Liver (tissue), 9 donors: ENCODE measurements around the gene NEFH. TPM values are rescaled to one million over a fixed set of nuclear protein-coding genes. Genes with fewer than 3 reads are reported as not detected.

ENCODE experiments used
- DNase-seq: peaks from one replicate; pipeline ENCODE4 v3.0.0-alpha.2; 2017; ENCODE audit warnings: low spot score
- H3K27ac ChIP-seq, 2 donors: one replicate each; pipeline ENCODE4 v1.7.0; 2013; ENCODE audit warnings: inconsistent platforms in 2 of 2, low read length in 2 of 2, control low read depth in 1 of 2, low read depth in 1 of 2, mild to moderate bottlenecking in 1 of 2
- H3K27me3 ChIP-seq, 4 donors: one replicate each; pipeline versions ENCODE4 v1.6.1 to v1.7.0; 2013; ENCODE audit warnings: low read length in 3 of 4, inconsistent platforms in 1 of 4, mild to moderate bottlenecking in 1 of 4, moderate library complexity in 1 of 4; ENCODE audit not compliant: control insufficient read depth in 4 of 4, insufficient read depth in 4 of 4
- H3K36me3 ChIP-seq, 4 donors: one replicate each; pipeline versions ENCODE4 v1.6.1 to v1.7.0; 2013; ENCODE audit warnings: low read length in 3 of 4, mild to moderate bottlenecking in 3 of 4, low read depth in 1 of 4, moderate library complexity in 1 of 4; ENCODE audit not compliant: control insufficient read depth in 4 of 4, insufficient read depth in 3 of 4
- H3K4me1 ChIP-seq, 4 donors: one replicate each; pipeline versions ENCODE4 v1.6.1 to v1.7.0; 2013; ENCODE audit warnings: low read length in 3 of 4, mild to moderate bottlenecking in 3 of 4, moderate library complexity in 1 of 4; ENCODE audit not compliant: control insufficient read depth in 4 of 4, insufficient read depth in 4 of 4
- H3K4me3 ChIP-seq, 3 donors: one replicate each; pipeline versions ENCODE4 v1.6.1 to v1.7.0; 2013; ENCODE audit warnings: low read length in 3 of 3, control low read depth in 1 of 3, low read depth in 1 of 3, mild to moderate bottlenecking in 1 of 3
- H3K9ac ChIP-seq, 2 donors: one replicate each; pipeline ENCODE4 v1.7.0; 2013; ENCODE audit warnings: low read length in 2 of 2, mild to moderate bottlenecking in 2 of 2, moderate library complexity in 2 of 2, control low read depth in 1 of 2, low read depth in 1 of 2
- H3K9me3 ChIP-seq, 4 donors: one replicate each; pipeline versions ENCODE4 v1.6.1 to v1.7.0; 2013; ENCODE audit warnings: low read length in 3 of 4; ENCODE audit not compliant: control insufficient read depth in 4 of 4
- EGR1 ChIP-seq, 2 donors: IDR thresholded peaks; 2 replicates each; pipeline ENCODE4 v1.6.1; 2016 to 2018; ENCODE audit warnings: antibody characterized with exemption in 2 of 2, low read depth in 2 of 2
- FOXA1 ChIP-seq: IDR thresholded peaks from 2 replicates; pipeline ENCODE4 v1.6.1; 2016; ENCODE audit warnings: antibody characterized with exemption
- FOXA2 ChIP-seq: IDR thresholded peaks from 2 replicates; pipeline ENCODE4 v1.6.1; 2016; ENCODE audit warnings: antibody characterized with exemption
- GABPA ChIP-seq, 2 donors: IDR thresholded peaks in 1 of 2; conservative IDR thresholded peaks in 1 of 2; 2 replicates each; pipeline ENCODE4 v1.6.1; 2016; ENCODE audit warnings: antibody characterized with exemption in 2 of 2, mild to moderate bottlenecking in 1 of 2, moderate library complexity in 1 of 2
- HNF4A ChIP-seq, 2 donors: conservative IDR thresholded peaks; 2 replicates each; pipeline ENCODE4 v1.6.1; 2016; ENCODE audit warnings: antibody characterized with exemption in 2 of 2, mild to moderate bottlenecking in 2 of 2
- JUND ChIP-seq, 2 donors: IDR thresholded peaks; 2 replicates each; pipeline ENCODE4 v1.6.1; 2016; ENCODE audit warnings: antibody characterized with exemption in 2 of 2
- NR2F2 ChIP-seq: IDR thresholded peaks from 2 replicates; pipeline ENCODE4 v1.6.1; 2016; ENCODE audit warnings: antibody characterized with exemption
- RAD21 ChIP-seq, 2 donors: IDR thresholded peaks; 2 replicates each; pipeline ENCODE4 v1.6.1; 2016; ENCODE audit warnings: antibody characterized with exemption in 2 of 2, mild to moderate bottlenecking in 2 of 2
- REST ChIP-seq: IDR thresholded peaks from 2 replicates; pipeline ENCODE4 v1.6.1; 2016; ENCODE audit warnings: antibody characterized with exemption, mild to moderate bottlenecking
- SP1 ChIP-seq: IDR thresholded peaks from 2 replicates; pipeline ENCODE4 v1.6.1; 2018; ENCODE audit warnings: antibody characterized with exemption, mild to moderate bottlenecking
- TAF1 ChIP-seq: conservative IDR thresholded peaks from 2 replicates; pipeline ENCODE4 v1.6.1; 2016; ENCODE audit warnings: antibody characterized with exemption, mild to moderate bottlenecking
- YY1 ChIP-seq: IDR thresholded peaks from 2 replicates; pipeline ENCODE4 v1.6.1; 2016; ENCODE audit warnings: antibody characterized with exemption, mild to moderate bottlenecking
- ZBTB33 ChIP-seq: IDR thresholded peaks from 2 replicates; pipeline ENCODE4 v1.6.1; 2016; ENCODE audit warnings: antibody characterized with exemption
- WGBS: extraction: QIAGEN DNeasy Blood & Tissue Kit; methylation state at CpG from one replicate; pipeline ENCODE4 v1.1.7; 2013; 5-methylcytosine and 5-hydroxymethylcytosine counted together
- polyA plus RNA-seq, 2 donors: library from polyadenylated mRNA; stranded (reverse) in 1 of 2; unstranded in 1 of 2; fragments of 200-250 nt in 1 of 2; fragments of >200 nt in 1 of 2; fragmentation: Nextera tagmentation in 1 of 2; extraction: Ambion mirVana in 1 of 2; gene quantifications; one replicate each; pipeline versions ENCODE4 v1.2.1 to v1.2.3, GENCODE V29; 2013 to 2015
- total RNA-seq, 2 donors: library from RNA; depleted of rRNA; stranded (reverse); fragments of >200 nt; gene quantifications; one replicate each; pipeline ENCODE4 v1.2.3, GENCODE V29; 2014
- TF ChIP-seq, protein P1 (sequence below): IDR thresholded peaks from 2 replicates; pipeline ENCODE4 v1.6.1; 2016; ENCODE audit warnings: antibody characterized with exemption
- TF ChIP-seq, protein P2 (sequence below): fragments of 150-350 bp; IDR thresholded peaks from 2 replicates; pipeline ENCODE4 v1.5.1; 2017; ENCODE audit warnings: improper control_type of control experiment, low read depth, low read length; ENCODE audit not compliant: missing input control
- TF ChIP-seq, protein P3 (sequence below): IDR thresholded peaks from 2 replicates; pipeline ENCODE4 v1.6.1; 2016; ENCODE audit warnings: antibody characterized with exemption
- donor health status: healthy.
- donor health status: healthy.
- donor health status: healthy.
- donor health status: healthy.
- donor health status: healthy.

Gene NEFH
- total and polyA plus RNA-seq, 4 donors: 0.04 to 1.6 (median 0.21) TPM

DNA sequence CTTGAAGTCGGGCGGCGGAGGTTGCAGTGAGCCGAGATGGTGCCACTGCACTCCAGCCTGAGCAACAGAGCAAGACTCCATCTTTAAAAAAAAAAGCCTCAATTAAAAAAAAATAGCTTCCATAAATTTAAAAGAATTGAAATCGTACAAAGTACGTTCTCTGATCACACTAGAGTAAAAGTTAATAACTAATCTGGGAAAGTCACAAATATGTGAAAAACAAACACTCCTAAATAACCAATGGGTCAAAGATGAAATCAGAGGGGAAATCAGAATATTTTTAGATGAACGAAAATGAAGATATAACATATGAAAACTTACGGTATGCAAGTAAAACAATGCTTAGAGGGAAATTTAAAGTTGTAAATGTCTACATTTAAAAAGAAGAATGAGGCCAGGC lies 19.8 kb downstream of the NEFH start:
- no peaks in the 10 kb centered on the region for H3K27me3 ChIP-seq
- no peak overlapping the region for H3K4me3 ChIP-seq
- WGBS: 62% methylated on average over 8 of the region's 8 CpGs
- no peak overlapping the region for H3K9ac ChIP-seq
- no peak overlapping the region for H3K27ac ChIP-seq
- H3K9me3 ChIP-seq: no peaks in the 10 kb centered on the region
- no peak for DNase-seq
- H3K36me3 ChIP-seq: no peaks in the 10 kb centered on the region
- H3K4me1 ChIP-seq: peaks cover 3 to 5% (median 4%) of the 10 kb centered on the region in 4 donors
- TF ChIP-seq SP1: peak; percentile 39
- TF ChIP-seq EGR1 (IDR thresholded peaks at IDR 0.05; ENCODE audit: low read depth in 2 of 2): no peak
- TF ChIP-seq, protein P1, sequence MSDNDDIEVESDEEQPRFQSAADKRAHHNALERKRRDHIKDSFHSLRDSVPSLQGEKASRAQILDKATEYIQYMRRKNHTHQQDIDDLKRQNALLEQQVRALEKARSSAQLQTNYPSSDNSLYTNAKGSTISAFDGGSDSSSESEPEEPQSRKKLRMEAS: no peak
- TF ChIP-seq REST: no peak
- peak in 1 of 2 donors; percentile 18 for TF ChIP-seq HNF4A (conservative IDR thresholded peaks at IDR 0.05)

DNA sequence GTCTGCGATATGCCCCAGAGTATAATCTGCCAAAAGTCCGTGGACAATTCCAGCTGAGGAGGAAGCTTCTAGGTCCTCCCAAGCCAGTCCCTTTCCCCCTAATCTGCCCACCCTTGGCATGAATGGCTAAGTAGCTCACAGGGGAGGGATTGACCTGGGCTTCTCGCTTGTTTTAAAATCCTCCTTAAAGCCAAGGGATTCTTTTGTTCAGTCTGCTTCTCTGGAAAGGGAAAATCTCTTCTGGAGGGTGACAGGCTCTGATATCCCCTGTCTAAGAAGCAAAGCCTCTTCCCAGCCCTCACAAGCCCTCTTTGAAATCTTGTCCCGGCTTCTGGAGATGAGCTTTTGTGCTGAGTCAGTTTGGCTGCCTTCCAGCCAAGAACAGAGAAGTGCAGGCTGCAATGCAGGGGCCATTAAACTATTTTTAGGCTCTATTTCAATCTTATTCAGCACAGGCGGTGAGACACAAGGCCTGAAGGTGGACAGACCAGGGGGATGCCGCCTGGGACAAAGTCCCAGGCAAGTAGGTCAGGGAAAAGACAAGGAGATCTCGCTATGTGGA lies 23.9 kb downstream of the NEFH start:
- TF ChIP-seq FOXA1: no peak
- no peak for TF ChIP-seq FOXA2
- TF ChIP-seq JUND (IDR thresholded peaks at IDR 0.05): no peak
- TF ChIP-seq HNF4A (conservative IDR thresholded peaks at IDR 0.05): no peak
- TF ChIP-seq RAD21 (IDR thresholded peaks at IDR 0.05): no peak
- H3K9me3 ChIP-seq: no peaks in the 10 kb centered on the region
- DNase-seq: peak; percentile 40
- H3K4me1 ChIP-seq: peaks cover 3 to 5% (median 4%) of the 10 kb centered on the region in 4 donors
- WGBS: 72% methylated on average over 7 of the region's 7 CpGs
- H3K27me3 ChIP-seq: no peaks in the 10 kb centered on the region
- peaks cover 8 to 22% (median 15%) of the 10 kb centered on the region in 4 donors for H3K36me3 ChIP-seq
- no peak overlapping the region for H3K9ac ChIP-seq
- no peak overlapping the region for H3K27ac ChIP-seq
- H3K4me3 ChIP-seq: no peak overlapping the region

GRCh38 chr22:29509298-29509697 lies 29.3 kb downstream of the NEFH start:
- peaks cover 16 to 51% (median 33%) of the 10 kb centered on the region in 4 donors for H3K36me3 ChIP-seq
- DNase-seq: no peak
- TF ChIP-seq TAF1 (no peak), ZBTB33 (no peak), NR2F2 (no peak), REST (no peak), HNF4A (conservative IDR thresholded peaks at IDR 0.05) (no peak), FOXA1 (no peak), EGR1 (IDR thresholded peaks at IDR 0.05; ENCODE audit: low read depth in 2 of 2) (no peak), FOXA2 (no peak), GABPA (IDR thresholded peaks at IDR 0.05 in 1 of 2, conservative IDR thresholded peaks at IDR 0.05 in 1 of 2) (no peak), RAD21 (IDR thresholded peaks at IDR 0.05) (no peak), YY1 (no peak), SP1 (no peak)
- TF ChIP-seq, protein P2, sequence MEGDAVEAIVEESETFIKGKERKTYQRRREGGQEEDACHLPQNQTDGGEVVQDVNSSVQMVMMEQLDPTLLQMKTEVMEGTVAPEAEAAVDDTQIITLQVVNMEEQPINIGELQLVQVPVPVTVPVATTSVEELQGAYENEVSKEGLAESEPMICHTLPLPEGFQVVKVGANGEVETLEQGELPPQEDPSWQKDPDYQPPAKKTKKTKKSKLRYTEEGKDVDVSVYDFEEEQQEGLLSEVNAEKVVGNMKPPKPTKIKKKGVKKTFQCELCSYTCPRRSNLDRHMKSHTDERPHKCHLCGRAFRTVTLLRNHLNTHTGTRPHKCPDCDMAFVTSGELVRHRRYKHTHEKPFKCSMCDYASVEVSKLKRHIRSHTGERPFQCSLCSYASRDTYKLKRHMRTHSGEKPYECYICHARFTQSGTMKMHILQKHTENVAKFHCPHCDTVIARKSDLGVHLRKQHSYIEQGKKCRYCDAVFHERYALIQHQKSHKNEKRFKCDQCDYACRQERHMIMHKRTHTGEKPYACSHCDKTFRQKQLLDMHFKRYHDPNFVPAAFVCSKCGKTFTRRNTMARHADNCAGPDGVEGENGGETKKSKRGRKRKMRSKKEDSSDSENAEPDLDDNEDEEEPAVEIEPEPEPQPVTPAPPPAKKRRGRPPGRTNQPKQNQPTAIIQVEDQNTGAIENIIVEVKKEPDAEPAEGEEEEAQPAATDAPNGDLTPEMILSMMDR: no peak
- TF ChIP-seq, protein P3, sequence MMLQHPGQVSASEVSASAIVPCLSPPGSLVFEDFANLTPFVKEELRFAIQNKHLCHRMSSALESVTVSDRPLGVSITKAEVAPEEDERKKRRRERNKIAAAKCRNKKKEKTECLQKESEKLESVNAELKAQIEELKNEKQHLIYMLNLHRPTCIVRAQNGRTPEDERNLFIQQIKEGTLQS: no peak

More at GRCh38 chr22:29509298-29509697, 29.3 kb downstream of the NEFH start:
- Histone ChIP-seq H3K9ac (no peak overlapping the region), H3K27me3 (no peaks in the 10 kb centered on the region), H3K27ac (no peak overlapping the region), H3K9me3 (no peaks in the 10 kb centered on the region), H3K4me3 (no peak overlapping the region), H3K4me1 (no peaks in the 10 kb centered on the region)
